Activated CD8-positive, alpha-beta memory T cell treated with anti-CD3 and anti-CD28 coated beads for 36 hours (primary cell): Measurements from ENCODE around the gene ARHGEF4. TPM values are rescaled to one million over a fixed set of nuclear protein-coding genes. Genes with fewer than 3 reads are reported as not detected.

Experiments used
- CTCF ChIA-PET: fragments of 350-600 bp; sonication (Branson Sonifier 250); formaldehyde crosslinking; loops from one replicate; lab custom pipeline; 2021; ENCODE audit warnings: antibody characterized with exemption; lab: Charles Lee
- POLR2A ChIA-PET: fragments of 350-600 bp; sonication (Branson Sonifier 250); formaldehyde crosslinking; loops from one replicate; lab custom pipeline; 2021; ENCODE audit warnings: antibody characterized with exemption; lab: Charles Lee
- total RNA-seq, 2 experiments: library from RNA; stranded (reverse); gene quantifications; one replicate each; pipeline ENCODE4 v1.2.3, GENCODE V29; 2021

ARHGEF4 gene
- under 1 TPM; 0.63 to 0.80 TPM for total RNA-seq

GRCh38 chr2:130836501-130837174 lies at the start of gene ARHGEF4:
Gene ARHGEF4 (plus strand): TSS chr2:130836914. CDS start chr2:130836954, 40 bp downstream.
- ChIA-PET CTCF (no interaction called here), POLR2A (no interaction called here)

GRCh38 chr2:130787841-130788240 lies 48.9 kb upstream of the ARHGEF4 start:
- POLR2A ChIA-PET, result no interaction called here

DNA sequence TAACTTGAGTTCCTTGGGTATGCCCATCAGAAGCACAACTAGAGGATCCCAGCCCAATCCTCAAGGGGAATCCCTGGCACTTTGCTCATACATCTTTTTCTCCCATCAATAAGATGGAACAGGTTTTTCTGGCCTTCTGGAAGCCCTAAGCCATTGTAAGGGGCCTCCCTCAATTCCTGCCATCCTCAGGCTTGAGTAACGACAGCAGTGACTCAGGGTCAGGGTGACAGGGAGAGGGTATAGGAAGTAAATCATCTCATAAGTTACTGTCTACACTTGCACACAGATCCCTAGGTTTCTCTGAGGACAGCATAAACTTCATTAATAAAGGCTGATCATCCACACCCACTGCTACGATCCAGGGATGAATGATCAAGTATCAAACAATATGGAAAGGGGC lies 46.4 kb upstream of the ARHGEF4 start:
- ChIA-PET POLR2A (no interaction called here), CTCF (no interaction called here)

More at GRCh38 chr2:130787841-130788240, 48.9 kb upstream of the ARHGEF4 start:
- CTCF ChIA-PET, result no interaction called here

GRCh38 chr2:130790804-130791616 lies 45.7 kb upstream of the ARHGEF4 start:
- POLR2A ChIA-PET, result interaction anchor here (0.6 kb wide), 1 partner anchor 22 kb away, joined by 4 read pairs; no protein-coding TSS in a partner anchor
- CTCF ChIA-PET, result no interaction called here

DNA sequence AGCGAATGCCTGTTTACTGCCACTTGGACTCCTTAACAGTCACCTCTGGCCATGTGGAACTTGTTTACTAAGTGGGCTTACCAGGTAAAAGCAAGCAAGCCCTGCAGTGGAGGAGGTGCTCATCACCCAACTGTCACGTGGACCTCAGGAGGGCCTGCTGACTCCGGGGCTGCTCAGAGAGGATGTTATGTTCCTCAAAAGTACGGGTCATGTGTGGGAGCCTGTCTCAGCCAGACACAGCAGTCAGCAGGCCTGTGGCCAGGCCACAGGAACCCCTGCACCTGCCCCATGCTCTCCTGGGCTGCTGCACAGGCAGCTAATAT lies 45.1 kb upstream of the ARHGEF4 start:
- POLR2A ChIA-PET, result interaction anchor here (0.6 kb wide), 1 partner anchor 21 kb away, joined by 4 read pairs; no protein-coding TSS in a partner anchor
- CTCF ChIA-PET, result no interaction called here

- CTCF ChIA-PET, result interaction anchor here (7.4 kb wide), 1 partner anchor 77 kb away, joined by 142 read pairs; no protein-coding TSS in a partner anchor
- POLR2A ChIA-PET, result no interaction called here
These were observed 41.3 kb upstream of the ARHGEF4 start for GRCh38 chr2:130795431-130795830.

DNA sequence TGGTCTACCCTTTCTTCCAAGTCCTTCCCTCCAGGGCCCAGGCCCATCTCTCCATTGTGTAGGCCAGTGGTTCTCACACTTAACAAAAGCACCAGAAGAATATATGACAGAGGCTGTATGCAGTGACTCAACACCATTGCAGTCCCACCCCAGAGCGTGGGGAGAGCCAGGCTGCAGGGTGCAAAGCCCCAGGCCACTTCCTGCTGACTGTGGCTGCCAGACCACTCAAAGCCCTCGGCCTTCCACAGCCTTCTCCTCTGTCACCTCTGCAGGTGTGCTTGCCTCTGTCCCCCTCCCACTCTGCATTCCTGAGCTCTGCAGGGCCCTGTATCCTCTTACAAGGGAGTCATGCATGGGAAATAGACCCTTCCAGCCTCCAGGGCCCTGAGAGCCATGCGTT lies 40.4 kb upstream of the ARHGEF4 start:
- POLR2A ChIA-PET, result no interaction called here
- CTCF ChIA-PET, result interaction anchor here (0.7 to 7.4 kb wide), 6 partner anchors 30 to 386 kb away, joined by 3 to 142 read pairs (median 7); no protein-coding TSS in a partner anchor

GRCh38 chr2:130797493-130798435 lies 39.0 kb upstream of the ARHGEF4 start:
- ChIA-PET POLR2A (interaction anchor here (0.6 to 1.0 kb wide), 2 partner anchors 76 to 79 kb away, joined by 3 to 9 read pairs; no protein-coding TSS in a partner anchor), CTCF (interaction anchor here (0.6 to 7.4 kb wide), 24 partner anchors 11 to 354 kb away, joined by 3 to 142 read pairs (median 4); partner anchors contain the start of gene GPR148)

DNA sequence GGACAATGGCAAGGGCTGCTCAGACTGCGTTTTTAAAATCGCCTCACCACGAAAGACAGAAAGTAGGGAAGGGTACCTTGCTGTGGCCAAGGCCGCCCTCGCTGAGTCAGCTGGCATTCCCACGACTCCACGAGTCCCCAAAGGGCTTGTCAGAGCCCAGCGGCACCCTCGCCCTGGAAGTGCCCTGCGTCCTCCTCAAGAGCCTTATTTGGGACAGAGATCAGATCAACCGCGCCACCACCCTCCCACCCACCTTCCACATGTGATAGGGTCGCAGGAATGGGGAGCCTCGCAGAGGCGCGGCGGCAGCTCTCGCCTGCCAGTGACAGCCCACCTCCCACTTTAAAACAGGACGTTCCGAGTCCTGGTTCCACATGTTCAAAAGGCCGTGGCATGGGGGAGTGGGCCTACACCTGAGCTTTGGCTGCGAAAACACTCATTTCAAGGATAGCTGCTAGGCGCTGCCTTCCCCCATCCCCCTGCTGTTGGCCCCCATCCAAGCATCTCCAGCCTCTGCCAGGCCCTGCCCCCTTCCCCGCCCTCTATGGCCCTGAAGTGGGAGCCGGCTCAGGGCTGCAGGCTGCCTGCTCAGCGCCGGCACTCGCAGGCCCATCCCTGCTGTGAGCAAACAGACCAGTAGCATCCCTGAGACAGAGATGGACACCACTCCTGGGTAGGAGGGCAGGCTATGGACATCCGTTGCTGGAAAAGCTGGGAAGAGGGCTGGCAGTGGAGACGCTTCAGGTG lies 38.1 kb upstream of the ARHGEF4 start:
- ChIA-PET CTCF (interaction anchor here (0.6 to 7.4 kb wide), 6 partner anchors 28 to 164 kb away, joined by 3 to 142 read pairs (median 6); no protein-coding TSS in a partner anchor), POLR2A (no interaction called here)

- ChIA-PET CTCF (interaction anchor here (2.2 to 7.4 kb wide), 3 partner anchors 27 to 163 kb away, joined by 4 to 142 read pairs (median 8); no protein-coding TSS in a partner anchor), POLR2A (no interaction called here)
These were observed 37.4 kb upstream of the ARHGEF4 start for GRCh38 chr2:130799295-130799694.

DNA sequence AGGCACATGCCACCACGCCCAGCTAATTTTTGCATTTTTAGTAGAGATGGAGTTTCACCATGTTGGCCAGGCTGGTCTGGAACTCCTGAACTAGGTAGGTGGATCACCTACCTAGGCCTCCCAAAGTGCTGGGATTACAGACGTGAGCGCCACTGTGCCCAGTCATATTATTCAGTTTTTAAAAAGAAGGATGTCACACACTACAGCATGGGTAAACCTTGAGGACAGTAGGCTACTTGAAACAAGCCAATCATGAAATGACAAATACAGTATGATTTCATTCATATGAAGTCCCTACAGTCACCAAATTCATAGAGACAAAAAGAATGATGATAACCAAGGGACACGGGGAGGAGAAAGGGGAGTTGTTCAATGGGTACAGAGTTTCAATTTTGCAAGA lies 31.1 kb upstream of the ARHGEF4 start:
- ChIA-PET CTCF (no interaction called here), POLR2A (no interaction called here)

GRCh38 chr2:130806370-130806769 lies 30.3 kb upstream of the ARHGEF4 start:
- POLR2A ChIA-PET, result no interaction called here
- CTCF ChIA-PET, result no interaction called here

- ChIA-PET POLR2A (no interaction called here), CTCF (no interaction called here)
These were observed 28.9 kb upstream of the ARHGEF4 start for GRCh38 chr2:130807659-130808385.

- ChIA-PET CTCF (no interaction called here), POLR2A (no interaction called here)
These were observed 28.0 kb upstream of the ARHGEF4 start for GRCh38 chr2:130808482-130809268.

- ChIA-PET CTCF (interaction anchor here (1.5 kb wide), 1 partner anchor 13 kb away, joined by 4 read pairs; no protein-coding TSS in a partner anchor), POLR2A (no interaction called here)
These were observed 26.2 kb upstream of the ARHGEF4 start for GRCh38 chr2:130810490-130810889.

- POLR2A ChIA-PET, result no interaction called here
- CTCF ChIA-PET, result no interaction called here
These were observed 23.0 kb upstream of the ARHGEF4 start for GRCh38 chr2:130813722-130814121.
